Panc1 (cell line): Measurements from ENCODE around the gene AATF. TPM values are rescaled to one million over a fixed set of nuclear protein-coding genes. Genes with fewer than 3 reads are reported as not detected.

Source experiments
- ATAC-seq: fragments of 200-7000 bp; cut with Tn5 transposase; 2 replicates; pipeline ENCODE4 v1.9.1; 2020; ENCODE audit warnings: mild to moderate bottlenecking, moderate library complexity
- BruUV-seq: library from RNA; stranded (reverse); fragments of 400-500 nt; replicated peaks from 2 replicates; lab custom pipeline; 2021; lab: Mats Ljungman, UMichigan
- CTCF ChIA-PET: fragments of 300-600 bp; sonication (Branson Sonifier 250); formaldehyde crosslinking; loops from one replicate; lab custom pipeline; 2022; ENCODE audit warnings: antibody characterized with exemption; lab: Charles Lee
- POLR2A ChIA-PET: fragments of 300-600 bp; sonication (Branson Sonifier 250); formaldehyde crosslinking; loops from one replicate; lab custom pipeline; 2022; ENCODE audit warnings: antibody characterized with exemption; lab: Charles Lee
- DNase-seq: peaks from one replicate; pipeline ENCODE4 v3.0.0-alpha.2; 2010; ENCODE audit warnings: low read depth, low spot score
- H3K27ac ChIP-seq: 2 replicates; pipeline ENCODE4 v1.5.1; 2011; ENCODE audit warnings: mild to moderate bottlenecking, low read length, inconsistent platforms
- H3K27me3 ChIP-seq: fragments of 200-500 bp; sonication (Bioruptor generic); 2 replicates; pipeline ENCODE4 v1.6.0; 2014; ENCODE audit warnings: low read length, inconsistent platforms; ENCODE audit not compliant: control insufficient read depth, insufficient read depth
- H3K36me3 ChIP-seq: fragments of 200-500 bp; sonication (Bioruptor generic); 2 replicates; pipeline ENCODE4 v1.5.1; 2014; ENCODE audit warnings: inconsistent platforms, mild to moderate bottlenecking, low read length, moderate library complexity; ENCODE audit not compliant: control insufficient read depth, insufficient read depth
- H3K4me1 ChIP-seq: 2 replicates; pipeline ENCODE4 v1.5.1; 2011; ENCODE audit warnings: inconsistent platforms, mild to moderate bottlenecking, low read length, moderate library complexity; ENCODE audit not compliant: control insufficient read depth, insufficient read depth
- H3K4me3 ChIP-seq, 2 experiments: 2 replicates each; pipeline ENCODE4 v1.5.1; 2011 to 2012; ENCODE audit warnings: low read depth in 2 of 2, low read length in 2 of 2, mild to moderate bottlenecking in 2 of 2, inconsistent platforms in 1 of 2, moderate library complexity in 1 of 2
- H3K9me3 ChIP-seq: fragments of 200-500 bp; sonication (Bioruptor generic); 2 replicates; pipeline ENCODE4 v1.5.1; 2014; ENCODE audit warnings: low read depth, mild to moderate bottlenecking, inconsistent platforms, low read length, moderate library complexity; ENCODE audit not compliant: control insufficient read depth, insufficient read depth
- CTCF ChIP-seq: fragments of 450-650 bp; IDR thresholded peaks from 2 replicates; pipeline ENCODE4 v1.5.1; 2017; ENCODE audit warnings: mild to moderate bottlenecking
- POLR2AphosphoS5 ChIP-seq: IDR thresholded peaks from 2 replicates; pipeline ENCODE4 v1.6.1; 2012; ENCODE audit warnings: mild to moderate bottlenecking, low read depth, low read length, moderate library complexity
- SIN3A ChIP-seq: IDR thresholded peaks from 2 replicates; pipeline ENCODE4 v1.6.1; 2012; ENCODE audit warnings: low read depth, mild to moderate bottlenecking, low read length, moderate library complexity, borderline replicate concordance; ENCODE audit not compliant: insufficient read depth
- TCF7L2 ChIP-seq: IDR thresholded peaks from 2 replicates; pipeline ENCODE4 v1.6.1; 2011; ENCODE audit warnings: mild to moderate bottlenecking, low read depth, low read length, inconsistent platforms
- in situ Hi-C: cut with HindIII; loops from 2 replicates; pipeline ENCODE4 v1.10.0; 2016; ENCODE audit warnings: low sequenced_read_pairs, low pct_unique_long_range_greater_than_20kb
- intact Hi-C: fragments of 100-400 bp; cut with micrococcal nuclease; formaldehyde crosslinking; loops from one replicate; pipeline ENCODE4 v1.10.0; 2022; ENCODE audit not compliant: unreplicated experiment
- total RNA-seq: library from RNA; stranded (reverse); gene quantifications from one replicate; pipeline ENCODE4 v1.2.1, GENCODE V29; 2021; ENCODE audit not compliant: unreplicated experiment
- TF ChIP-seq, protein P1 (sequence below), 2 experiments: IDR thresholded peaks; 2 replicates each; pipeline ENCODE4 v1.6.1; 2011 to 2012; ENCODE audit warnings: low read depth in 2 of 2, control low read depth in 1 of 2, low read length in 1 of 2, mild to moderate bottlenecking in 1 of 2, moderate library complexity in 1 of 2; ENCODE audit not compliant: insufficient read depth in 1 of 2

AATF gene
- total RNA-seq, 1 experiment from 2014 or later = 58.1 TPM

DNA sequence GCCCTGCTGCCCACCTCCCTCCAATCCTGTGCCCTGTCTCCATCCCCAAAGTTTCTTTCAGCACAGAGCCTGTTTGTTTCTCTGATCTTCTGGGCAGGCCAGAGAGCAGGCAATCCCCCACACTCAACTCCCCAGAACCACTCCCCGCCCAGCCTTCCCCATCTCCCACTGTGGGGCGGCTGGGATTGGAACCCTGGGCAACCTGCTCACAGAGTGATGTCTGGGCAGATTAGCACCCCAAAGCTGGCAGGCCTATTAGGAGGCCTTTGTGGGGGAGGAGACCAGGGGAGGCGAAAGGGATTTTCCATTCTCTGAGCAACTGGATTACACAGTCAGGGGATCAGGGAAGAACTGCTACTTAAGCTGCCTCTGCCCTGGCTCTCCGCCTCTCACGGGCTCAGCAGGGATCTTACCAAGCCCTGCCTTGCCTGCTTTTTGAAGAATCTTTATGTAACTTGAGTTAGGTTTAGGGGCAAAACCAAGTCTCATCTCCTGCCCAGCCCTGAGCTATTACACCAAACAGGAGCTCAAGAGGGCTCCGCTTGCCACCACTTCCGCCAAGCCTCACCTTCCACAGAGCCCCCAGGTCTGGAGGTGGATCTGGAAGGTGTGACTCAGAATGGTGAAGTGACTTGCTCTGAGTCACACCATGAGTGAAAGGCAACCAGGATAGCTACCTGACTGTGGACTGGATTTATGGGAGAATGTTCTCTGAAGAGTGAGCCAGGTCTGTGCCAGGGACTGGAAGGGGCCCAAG lies 27.5 kb upstream of the AATF start:
- in situ Hi-C loops (no loop called here), intact Hi-C loops (no loop called here)
- no peaks in the 10 kb centered on the region for H3K9me3 ChIP-seq
- ATAC-seq (peak; percentile 81), DNase-seq (peak; percentile 58)
- peak overlapping the region; percentile 93 for H3K27ac ChIP-seq
- H3K27me3 ChIP-seq = no peaks in the 10 kb centered on the region
- POLR2A ChIA-PET = no interaction called here
- no TSS peak for BruUV-seq
- H3K36me3 ChIP-seq = no peaks in the 10 kb centered on the region
- CTCF ChIA-PET = no interaction called here
- TF ChIP-seq, protein P1, sequence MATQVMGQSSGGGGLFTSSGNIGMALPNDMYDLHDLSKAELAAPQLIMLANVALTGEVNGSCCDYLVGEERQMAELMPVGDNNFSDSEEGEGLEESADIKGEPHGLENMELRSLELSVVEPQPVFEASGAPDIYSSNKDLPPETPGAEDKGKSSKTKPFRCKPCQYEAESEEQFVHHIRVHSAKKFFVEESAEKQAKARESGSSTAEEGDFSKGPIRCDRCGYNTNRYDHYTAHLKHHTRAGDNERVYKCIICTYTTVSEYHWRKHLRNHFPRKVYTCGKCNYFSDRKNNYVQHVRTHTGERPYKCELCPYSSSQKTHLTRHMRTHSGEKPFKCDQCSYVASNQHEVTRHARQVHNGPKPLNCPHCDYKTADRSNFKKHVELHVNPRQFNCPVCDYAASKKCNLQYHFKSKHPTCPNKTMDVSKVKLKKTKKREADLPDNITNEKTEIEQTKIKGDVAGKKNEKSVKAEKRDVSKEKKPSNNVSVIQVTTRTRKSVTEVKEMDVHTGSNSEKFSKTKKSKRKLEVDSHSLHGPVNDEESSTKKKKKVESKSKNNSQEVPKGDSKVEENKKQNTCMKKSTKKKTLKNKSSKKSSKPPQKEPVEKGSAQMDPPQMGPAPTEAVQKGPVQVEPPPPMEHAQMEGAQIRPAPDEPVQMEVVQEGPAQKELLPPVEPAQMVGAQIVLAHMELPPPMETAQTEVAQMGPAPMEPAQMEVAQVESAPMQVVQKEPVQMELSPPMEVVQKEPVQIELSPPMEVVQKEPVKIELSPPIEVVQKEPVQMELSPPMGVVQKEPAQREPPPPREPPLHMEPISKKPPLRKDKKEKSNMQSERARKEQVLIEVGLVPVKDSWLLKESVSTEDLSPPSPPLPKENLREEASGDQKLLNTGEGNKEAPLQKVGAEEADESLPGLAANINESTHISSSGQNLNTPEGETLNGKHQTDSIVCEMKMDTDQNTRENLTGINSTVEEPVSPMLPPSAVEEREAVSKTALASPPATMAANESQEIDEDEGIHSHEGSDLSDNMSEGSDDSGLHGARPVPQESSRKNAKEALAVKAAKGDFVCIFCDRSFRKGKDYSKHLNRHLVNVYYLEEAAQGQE (IDR thresholded peaks at IDR 0.05; ENCODE audit: insufficient read depth in 1 of 2, low read depth in 2 of 2, low read length in 1 of 2) = no peak
- TF ChIP-seq SIN3A = no peak
- TF ChIP-seq POLR2AphosphoS5 = no peak
- no peak; the same call in 1 of the 2 replicates for TF ChIP-seq TCF7L2
- TF ChIP-seq CTCF = no peak
- peaks cover 52% of the 10 kb centered on the region for H3K4me1 ChIP-seq
- peak overlapping the region in 1 of 2 experiments; percentile 21; a peak in 1 of 4 replicates for H3K4me3 ChIP-seq

GRCh38 chr17:36922175-36922574 lies 26.6 kb upstream of the AATF start:
- intact Hi-C loops (no loop called here), in situ Hi-C loops (no loop called here)
- ATAC-seq = no peak
- TF ChIP-seq TCF7L2 (no peak), CTCF (no peak), SIN3A (no peak), POLR2AphosphoS5 (no peak)
- TF ChIP-seq, protein P1 (IDR thresholded peaks at IDR 0.05; ENCODE audit: insufficient read depth in 1 of 2, low read depth in 2 of 2, low read length in 1 of 2) = no peak
- no TSS peak for BruUV-seq
- peaks cover 55% of the 10 kb centered on the region for H3K4me1 ChIP-seq
- no peaks in the 10 kb centered on the region for H3K9me3 ChIP-seq
- ChIA-PET POLR2A (no interaction called here), CTCF (no interaction called here)
- H3K27me3 ChIP-seq = no peaks in the 10 kb centered on the region
- H3K4me3 ChIP-seq = no peak overlapping the region
- peak overlapping the region; percentile 93 for H3K27ac ChIP-seq
- DNase-seq = no peak
- no peaks in the 10 kb centered on the region for H3K36me3 ChIP-seq
